Natural killer cell treated with Interleukin-12 subunit alpha and Interleukin-12 subunit beta and Interleukin-15 and Interleukin-18, amount 100 ng/mL, for 72 hours (primary cell): ENCODE measurements around the gene CNGA1. TPM values are rescaled to one million over a fixed set of nuclear protein-coding genes. Genes with fewer than 3 reads are reported as not detected.
"Not testable (repeated sequence)": the region's sequence is repeated elsewhere in the genome, so short reads cannot be mapped to it uniquely, and the experiment has no call there.

Source experiments
- ATAC-seq, 2 donors: fragments of 150-1000 bp; cut with Tn5 transposase in 1 of 2; sonication (Bioruptor Pico), chemical (Tn5 transposase) in 1 of 2; 2 replicates each; pipeline ENCODE4 v1.10.0; 2021
- DNase-seq: peaks from one replicate; pipeline ENCODE4 v3.0.0; 2022; ENCODE audit warnings: low spot score
- H3K27ac Mint-ChIP-seq, 2 donors: 1 replicate in 1 of 2; 2 replicates in 1 of 2; pipeline ENCODE4 v1.8.0; 2022; ENCODE audit warnings: mixed read lengths in 2 of 2, mild to moderate bottlenecking in 1 of 2, moderate library complexity in 1 of 2
- H3K27me3 Mint-ChIP-seq, 2 donors: 1 replicate in 1 of 2; 2 replicates in 1 of 2; pipeline ENCODE4 v1.8.0; 2022; ENCODE audit warnings: mixed read lengths in 2 of 2
- H3K36me3 Mint-ChIP-seq: one replicate; pipeline ENCODE4 v1.8.0; 2022; ENCODE audit warnings: mixed read lengths
- H3K4me1 Mint-ChIP-seq, 2 donors: 1 replicate in 1 of 2; 2 replicates in 1 of 2; pipeline ENCODE4 v1.8.0; 2022; ENCODE audit warnings: low read depth in 2 of 2, mixed read lengths in 2 of 2, mild to moderate bottlenecking in 1 of 2
- H3K4me3 Mint-ChIP-seq: one replicate; pipeline ENCODE4 v1.8.0; 2022; ENCODE audit warnings: mixed read lengths
- H3K9me3 Mint-ChIP-seq: 2 replicates; pipeline ENCODE4 v1.8.0; 2022; ENCODE audit warnings: mixed read lengths
- total RNA-seq, 2 donors: library from RNA; stranded (reverse); gene quantifications; one replicate each; pipeline ENCODE4 v1.2.3, GENCODE V29; 2022

Gene CNGA1
- total RNA-seq, 2 donors from 2014 or later = not detected

GRCh38 chr4:48021100-48021499 is 4.6 kb upstream of the CNGA1 start:
- H3K36me3 Mint-ChIP-seq = no peaks in the 10 kb centered on the region
- no peak overlapping the region for H3K4me3 Mint-ChIP-seq
- H3K27me3 Mint-ChIP-seq = peaks cover 24 to 26% of the 10 kb centered on the region in 2 donors
- H3K4me1 Mint-ChIP-seq = peaks cover 1 to 2% of the 10 kb centered on the region in 2 donors
- H3K9me3 Mint-ChIP-seq = no peaks in the 10 kb centered on the region
- H3K27ac Mint-ChIP-seq = no peak overlapping the region
- ATAC-seq = no peak
- no peak for DNase-seq

GRCh38 chr4:48018112-48018511 is 1.6 kb upstream of the CNGA1 start:
- no peaks in the 10 kb centered on the region for H3K9me3 Mint-ChIP-seq
- ATAC-seq = no peak
- H3K36me3 Mint-ChIP-seq = no peaks in the 10 kb centered on the region
- peaks cover 2 to 6% of the 10 kb centered on the region in 2 donors for H3K4me1 Mint-ChIP-seq
- no peak overlapping the region for H3K27ac Mint-ChIP-seq
- H3K27me3 Mint-ChIP-seq = peaks cover 21 to 29% of the 10 kb centered on the region in 2 donors
- no peak overlapping the region for H3K4me3 Mint-ChIP-seq
- no peak for DNase-seq

DNA sequence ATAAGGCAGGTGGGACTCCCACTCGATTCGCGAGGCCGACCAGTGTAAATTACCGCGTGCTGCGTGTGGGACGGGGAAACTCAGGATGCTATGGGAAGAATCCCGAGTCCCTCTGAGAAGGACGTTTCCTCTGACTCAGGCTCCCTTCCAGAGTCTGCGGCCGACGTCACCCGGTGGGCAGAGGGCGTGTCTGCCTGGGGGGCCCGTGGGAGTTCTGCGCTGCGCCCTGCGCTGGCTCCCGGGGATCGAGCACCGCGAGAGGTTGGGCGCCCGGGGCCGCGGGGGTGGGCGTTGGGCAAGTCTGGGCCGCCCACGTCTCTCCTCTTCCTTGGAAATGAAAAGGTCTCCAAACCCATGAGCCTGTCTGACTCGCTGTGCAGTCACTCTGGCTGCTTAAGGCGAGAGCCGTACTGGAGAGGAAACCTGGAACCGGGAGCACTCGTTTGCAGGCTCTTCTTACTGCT is 659 bp upstream of the CNGA1 start:
- ATAC-seq = no peak
- DNase-seq = no peak
- peaks cover 23 to 36% of the 10 kb centered on the region in 2 donors for H3K27me3 Mint-ChIP-seq
- H3K36me3 Mint-ChIP-seq = no peaks in the 10 kb centered on the region
- H3K4me3 Mint-ChIP-seq = peak overlapping the region; percentile 69
- H3K4me1 Mint-ChIP-seq = peaks cover 2 to 6% of the 10 kb centered on the region in 2 donors
- no peak overlapping the region for H3K27ac Mint-ChIP-seq
- H3K9me3 Mint-ChIP-seq = no peaks in the 10 kb centered on the region

GRCh38 chr4:48015678-48016077 is 803 bp downstream of the CNGA1 start:
- Mint-ChIP-seq H3K27ac (no peak overlapping the region), H3K36me3 (no peaks in the 10 kb centered on the region), H3K9me3 (no peaks in the 10 kb centered on the region), H3K27me3 (peaks cover 22 to 40% of the 10 kb centered on the region in 2 donors), H3K4me3 (peak overlapping the region; percentile 69), H3K4me1 (peaks cover 0 to 6% of the 10 kb centered on the region in 2 donors)
- ATAC-seq = no peak
- no peak for DNase-seq

- peaks cover 24 to 44% of the 10 kb centered on the region in 2 donors for H3K27me3 Mint-ChIP-seq
- H3K27ac Mint-ChIP-seq = no peak overlapping the region
- ATAC-seq (no peak), DNase-seq (no peak)
- no peaks in the 10 kb centered on the region for H3K36me3 Mint-ChIP-seq
- no peaks in the 10 kb centered on the region for H3K9me3 Mint-ChIP-seq
- H3K4me1 Mint-ChIP-seq = peaks cover 0 to 6% of the 10 kb centered on the region in 2 donors
- no peak overlapping the region for H3K4me3 Mint-ChIP-seq
These were observed 1.3 kb downstream of the CNGA1 start for GRCh38 chr4:48015216-48015615.

- H3K27ac Mint-ChIP-seq = no peak overlapping the region
- no peak for ATAC-seq
- H3K4me1 Mint-ChIP-seq = peaks cover 0 to 6% of the 10 kb centered on the region in 2 donors
- no peaks in the 10 kb centered on the region for H3K36me3 Mint-ChIP-seq
- no peak for DNase-seq
- no peak overlapping the region for H3K4me3 Mint-ChIP-seq
- peaks cover 14 to 44% of the 10 kb centered on the region in 2 donors for H3K27me3 Mint-ChIP-seq
- H3K9me3 Mint-ChIP-seq = no peaks in the 10 kb centered on the region
These were observed 3.7 kb downstream of the CNGA1 start for GRCh38 chr4:48012824-48013223.

- DNase-seq (no peak), ATAC-seq (no peak)
- Mint-ChIP-seq H3K27me3 (peaks cover 14 to 44% of the 10 kb centered on the region in 2 donors), H3K36me3 (no peaks in the 10 kb centered on the region), H3K9me3 (no peaks in the 10 kb centered on the region), H3K4me3 (no peak overlapping the region), H3K27ac (no peak overlapping the region), H3K4me1 (peaks cover 0 to 6% of the 10 kb centered on the region in 2 donors)
These were observed 4.8 kb downstream of the CNGA1 start for GRCh38 chr4:48011722-48012121.

GRCh38 chr4:48010906-48011305 is 5.6 kb downstream of the CNGA1 start:
- not testable (repeated sequence) for H3K4me3 Mint-ChIP-seq, H3K36me3 Mint-ChIP-seq, ATAC-seq, H3K4me1 Mint-ChIP-seq, H3K27ac Mint-ChIP-seq, H3K9me3 Mint-ChIP-seq, DNase-seq
- H3K27me3 Mint-ChIP-seq = peaks cover 14 to 44% of the 10 kb centered on the region in 2 donors

DNA sequence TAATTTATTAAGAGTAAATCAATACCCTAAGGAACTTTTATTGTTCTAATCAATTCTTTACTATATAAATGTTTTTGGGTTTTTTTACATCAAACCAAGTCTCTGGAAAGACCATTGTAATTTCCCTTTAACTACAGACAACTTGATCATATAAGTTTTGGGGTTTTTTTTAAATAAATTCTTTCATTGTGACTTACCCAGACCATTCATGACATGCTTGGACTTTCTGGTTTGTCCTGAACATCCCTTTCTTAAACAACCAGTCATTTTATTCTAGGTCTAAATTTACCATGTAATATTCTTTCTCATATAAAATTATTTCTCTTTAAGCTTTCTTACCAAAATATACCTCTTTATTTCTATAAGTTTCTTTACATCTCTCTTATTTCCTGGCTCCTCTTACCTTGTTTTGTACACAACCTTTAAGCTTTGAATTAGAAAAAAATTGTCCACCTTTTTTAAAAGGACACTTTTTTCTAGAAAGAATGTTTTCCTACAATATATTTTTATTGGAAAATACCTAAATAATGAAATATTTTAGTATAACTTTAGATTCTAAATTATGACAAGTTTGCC is 8.4 kb downstream of the CNGA1 start:
- Mint-ChIP-seq H3K36me3 (peaks cover 4% of the 10 kb centered on the region), H3K4me1 (no peaks in the 10 kb centered on the region), H3K27ac (no peak overlapping the region), H3K4me3 (no peak overlapping the region), H3K27me3 (peaks cover 11 to 22% of the 10 kb centered on the region in 2 donors), H3K9me3 (peaks cover 3% of the 10 kb centered on the region)
- ATAC-seq = no peak
- DNase-seq = no peak

DNA sequence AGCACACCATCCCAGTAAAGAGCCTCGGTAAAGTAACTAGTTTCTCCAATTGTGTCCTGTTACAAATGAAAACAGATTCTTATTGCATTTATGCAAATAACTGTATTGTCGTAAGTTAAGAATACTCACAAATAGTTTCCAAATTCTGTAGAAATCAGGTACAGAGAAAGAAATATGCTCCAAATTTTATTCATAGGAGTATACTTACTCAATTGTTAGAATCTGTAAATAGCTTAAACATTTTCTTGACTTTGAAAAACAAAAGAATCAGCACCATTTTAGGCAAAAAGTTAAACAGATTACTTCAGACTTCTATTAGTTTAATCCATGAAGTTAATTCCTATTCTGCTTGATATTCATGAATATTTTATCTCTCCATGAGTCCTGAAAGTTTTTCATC is 10.7 kb downstream of the CNGA1 start:
- peaks cover 4% of the 10 kb centered on the region for H3K36me3 Mint-ChIP-seq
- ATAC-seq = no peak
- peaks cover 5 to 7% of the 10 kb centered on the region in 2 donors for H3K27me3 Mint-ChIP-seq
- H3K27ac Mint-ChIP-seq = no peak overlapping the region
- no peaks in the 10 kb centered on the region for H3K4me1 Mint-ChIP-seq
- H3K4me3 Mint-ChIP-seq = no peak overlapping the region
- peaks cover 3% of the 10 kb centered on the region for H3K9me3 Mint-ChIP-seq
- DNase-seq = no peak

GRCh38 chr4:48003568-48003967 is 12.9 kb downstream of the CNGA1 start:
- not testable (repeated sequence) for H3K36me3 Mint-ChIP-seq, H3K27ac Mint-ChIP-seq, DNase-seq, H3K27me3 Mint-ChIP-seq, H3K4me1 Mint-ChIP-seq, H3K4me3 Mint-ChIP-seq, ATAC-seq, H3K9me3 Mint-ChIP-seq

GRCh38 chr4:48002267-48002666 is 14.2 kb downstream of the CNGA1 start:
- Mint-ChIP-seq H3K4me3 (no peak overlapping the region), H3K36me3 (peaks cover 10% of the 10 kb centered on the region), H3K4me1 (no peaks in the 10 kb centered on the region), H3K27ac (no peak overlapping the region), H3K9me3 (peaks cover 3% of the 10 kb centered on the region), H3K27me3 (peaks cover 7 to 8% of the 10 kb centered on the region in 2 donors)
- ATAC-seq = no peak
- no peak for DNase-seq

DNA sequence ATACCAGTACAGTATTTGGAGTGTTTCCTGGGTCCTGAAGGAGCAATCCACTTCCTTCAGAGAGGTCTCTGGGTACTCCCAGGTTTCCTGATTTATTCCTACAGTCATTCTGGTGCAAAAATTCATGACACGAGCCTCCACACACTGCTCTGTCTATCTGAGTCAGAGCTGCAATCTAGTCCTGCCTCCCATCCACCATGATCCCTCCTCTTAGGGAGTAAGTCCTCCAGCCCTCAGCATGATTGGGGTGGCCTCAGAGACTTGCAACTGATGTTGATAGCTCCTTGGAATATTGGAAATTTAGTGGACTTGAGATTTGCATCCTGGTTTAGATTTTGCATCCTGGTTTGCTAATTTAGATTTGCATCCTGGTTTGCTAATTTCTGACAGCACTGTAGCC is 20.5 kb downstream of the CNGA1 start:
- no peak overlapping the region for H3K4me3 Mint-ChIP-seq
- no peak for ATAC-seq
- H3K27me3 Mint-ChIP-seq = peaks cover 12 to 17% of the 10 kb centered on the region in 2 donors

GRCh38 chr4:47992475-47992874 is 24.0 kb downstream of the CNGA1 start:
- not testable (repeated sequence) for ATAC-seq
- H3K9me3 Mint-ChIP-seq = peaks cover 14% of the 10 kb centered on the region
- peaks cover 22% of the 10 kb centered on the region for H3K36me3 Mint-ChIP-seq

More for the DNA sequence above, 20.5 kb downstream of the CNGA1 start:
- H3K27ac Mint-ChIP-seq = no peak overlapping the region
- peaks cover 22% of the 10 kb centered on the region for H3K36me3 Mint-ChIP-seq
- H3K9me3 Mint-ChIP-seq = peaks cover 8% of the 10 kb centered on the region
- peaks cover 2 to 6% of the 10 kb centered on the region in 2 donors for H3K4me1 Mint-ChIP-seq
- no peak for DNase-seq

DNA sequence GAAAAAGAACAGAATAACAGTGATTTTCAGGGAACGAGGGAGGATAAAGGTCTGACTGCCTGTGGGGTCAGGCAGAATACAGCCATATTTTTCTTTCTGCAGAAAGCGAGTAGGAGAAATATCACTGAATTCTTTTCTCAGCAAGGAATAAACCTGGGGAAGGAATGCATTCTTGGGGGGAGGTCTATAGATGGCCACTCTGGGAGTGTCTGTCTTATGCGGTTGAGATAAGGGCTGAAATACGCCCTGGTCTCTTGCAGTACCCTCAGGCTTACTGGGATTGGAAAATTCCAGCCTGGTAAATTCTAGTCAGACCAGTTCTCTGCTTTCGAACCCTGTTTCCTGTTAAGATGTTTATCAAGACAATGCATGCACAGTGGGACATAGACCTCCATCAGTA is 26.3 kb downstream of the CNGA1 start:
- ATAC-seq = no peak
- H3K9me3 Mint-ChIP-seq = peaks cover 14% of the 10 kb centered on the region
- peaks cover 2 to 6% of the 10 kb centered on the region in 2 donors for H3K4me1 Mint-ChIP-seq
- no peak overlapping the region for H3K27ac Mint-ChIP-seq
- no peak overlapping the region for H3K4me3 Mint-ChIP-seq
- H3K36me3 Mint-ChIP-seq = peaks cover 22% of the 10 kb centered on the region
- peaks cover 32 to 45% of the 10 kb centered on the region in 2 donors for H3K27me3 Mint-ChIP-seq
- DNase-seq = no peak

More at GRCh38 chr4:47992475-47992874, 24.0 kb downstream of the CNGA1 start:
- not testable (repeated sequence) for DNase-seq, H3K27ac Mint-ChIP-seq, H3K4me1 Mint-ChIP-seq, H3K4me3 Mint-ChIP-seq
- H3K27me3 Mint-ChIP-seq = peaks cover 18 to 25% of the 10 kb centered on the region in 2 donors
